A549 (cell line): ENCODE measurements around the gene NPFFR1.
A peak's percentile ranks its signal among the peaks of the same experiment; 100 is the strongest.

ENCODE experiments used
- BCL3 ChIP-seq: fragments of >200 bp; sonication (Bioruptor Twin); formaldehyde crosslinking; IDR thresholded peaks from 3 replicates; pipeline ENCODE4 v1.6.1; 2016
- CTCF ChIP-seq: fragments of >200 bp; sonication (Bioruptor Twin); formaldehyde crosslinking; IDR thresholded peaks from 3 replicates; pipeline ENCODE4 v1.5.1; 2016
- FOSL2 ChIP-seq, 2 experiments: fragments of 450-650 bp in 1 of 2; fragments of >200 bp in 1 of 2; sonication (Bioruptor Twin) in 1 of 2; formaldehyde crosslinking; IDR thresholded peaks; 2 replicates each; pipeline versions ENCODE4 v1.5.0 to v1.6.1; 2016 to 2020; ENCODE audit warnings: mild to moderate bottlenecking in 1 of 2, moderate library complexity in 1 of 2
- HDAC2 ChIP-seq: fragments of 200-600 bp; sonication (generic); IDR thresholded peaks from 2 replicates; pipeline ENCODE4 v1.6.1; 2016
- HOXB5 ChIP-seq: fragments of 250-450 bp; sonication (Bioruptor Pico); IDR thresholded peaks from 2 replicates; pipeline ENCODE4 v1.5.0; 2020; ENCODE audit warnings: mild to moderate bottlenecking, moderate library complexity
- KDM1A ChIP-seq: fragments of 200-600 bp; sonication (generic); IDR thresholded peaks from 2 replicates; pipeline ENCODE4 v1.6.1; 2016; ENCODE audit warnings: low read depth, mild to moderate bottlenecking
- POLR2A ChIP-seq: IDR thresholded peaks from 2 replicates; pipeline ENCODE4 v1.6.1; 2012; ENCODE audit warnings: mild to moderate bottlenecking, low read length
- RFX5 ChIP-seq: fragments of 450-650 bp; IDR thresholded peaks from 2 replicates; pipeline ENCODE4 v1.7.1; 2014; ENCODE audit warnings: antibody characterized with exemption, mild to moderate bottlenecking, moderate library complexity
- SMC3 ChIP-seq: fragments of >200 bp; sonication (Bioruptor Twin); formaldehyde crosslinking; IDR thresholded peaks from 3 replicates; pipeline ENCODE4 v1.6.1; 2018; ENCODE audit warnings: inconsistent platforms
- SREBF2 ChIP-seq: fragments of 450-650 bp; IDR thresholded peaks from 2 replicates; pipeline ENCODE4 v1.6.1; 2014; ENCODE audit warnings: mild to moderate bottlenecking, moderate library complexity
- TF ChIP-seq, protein P1 (sequence below): IDR thresholded peaks from 2 replicates; pipeline ENCODE4 v1.6.1; 2012; ENCODE audit warnings: low read depth, borderline replicate concordance
- TF ChIP-seq, protein P2 (sequence below): fragments of 200-600 bp; sonication (generic); IDR thresholded peaks from 2 replicates; pipeline ENCODE4 v1.6.1; 2016; ENCODE audit warnings: antibody characterized with exemption, mild to moderate bottlenecking, moderate library complexity

DNA sequence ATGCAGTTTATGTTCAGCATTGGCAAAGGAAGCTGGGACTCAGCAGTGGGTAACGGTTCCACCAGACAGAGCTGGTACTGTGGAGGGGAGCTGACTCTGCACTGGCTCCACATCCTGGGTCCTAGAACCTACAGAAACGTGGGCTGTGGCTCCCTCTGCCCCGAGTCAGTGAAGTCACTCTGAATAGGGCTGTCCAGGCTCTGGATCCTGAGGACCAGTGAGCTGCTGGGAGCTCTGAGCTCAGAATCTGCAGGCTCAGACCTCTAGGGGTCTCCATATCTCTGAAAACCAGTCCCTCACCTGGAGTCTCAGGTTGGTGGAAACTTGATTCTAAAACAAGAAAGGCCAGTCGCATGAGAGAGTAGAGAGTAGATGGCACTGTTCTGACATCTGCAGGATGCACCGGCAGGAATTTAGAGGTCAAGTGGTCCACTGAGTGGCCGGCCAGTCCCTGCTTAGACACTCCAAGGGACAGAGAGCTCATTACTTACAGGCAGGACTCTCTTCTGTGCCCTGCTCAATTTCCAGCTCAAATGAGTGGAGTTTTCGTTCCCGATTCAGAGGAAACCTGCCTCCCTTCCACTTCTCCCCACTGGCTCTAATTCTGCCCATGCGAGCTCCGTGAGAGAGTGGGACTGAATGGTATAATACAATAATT, 18.6 kb downstream of the NPFFR1 start:
- TF ChIP-seq, protein P1, sequence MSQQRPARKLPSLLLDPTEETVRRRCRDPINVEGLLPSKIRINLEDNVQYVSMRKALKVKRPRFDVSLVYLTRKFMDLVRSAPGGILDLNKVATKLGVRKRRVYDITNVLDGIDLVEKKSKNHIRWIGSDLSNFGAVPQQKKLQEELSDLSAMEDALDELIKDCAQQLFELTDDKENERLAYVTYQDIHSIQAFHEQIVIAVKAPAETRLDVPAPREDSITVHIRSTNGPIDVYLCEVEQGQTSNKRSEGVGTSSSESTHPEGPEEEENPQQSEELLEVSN = no peak
- TF ChIP-seq CTCF (peak; percentile 18; the same call in 2 of the 3 replicates), KDM1A (no peak), HDAC2 (no peak), SMC3 (no peak), RFX5 (no peak), BCL3 (no peak), POLR2A (no peak), FOSL2 (IDR thresholded peaks at IDR 0.05) (no peak), FOSL2 (CRISPR knock-in tag; IDR thresholded peaks at IDR 0.05) (no peak), HOXB5 (CRISPR knock-in tag) (no peak), SREBF2 (no peak)
- TF ChIP-seq, protein P2, sequence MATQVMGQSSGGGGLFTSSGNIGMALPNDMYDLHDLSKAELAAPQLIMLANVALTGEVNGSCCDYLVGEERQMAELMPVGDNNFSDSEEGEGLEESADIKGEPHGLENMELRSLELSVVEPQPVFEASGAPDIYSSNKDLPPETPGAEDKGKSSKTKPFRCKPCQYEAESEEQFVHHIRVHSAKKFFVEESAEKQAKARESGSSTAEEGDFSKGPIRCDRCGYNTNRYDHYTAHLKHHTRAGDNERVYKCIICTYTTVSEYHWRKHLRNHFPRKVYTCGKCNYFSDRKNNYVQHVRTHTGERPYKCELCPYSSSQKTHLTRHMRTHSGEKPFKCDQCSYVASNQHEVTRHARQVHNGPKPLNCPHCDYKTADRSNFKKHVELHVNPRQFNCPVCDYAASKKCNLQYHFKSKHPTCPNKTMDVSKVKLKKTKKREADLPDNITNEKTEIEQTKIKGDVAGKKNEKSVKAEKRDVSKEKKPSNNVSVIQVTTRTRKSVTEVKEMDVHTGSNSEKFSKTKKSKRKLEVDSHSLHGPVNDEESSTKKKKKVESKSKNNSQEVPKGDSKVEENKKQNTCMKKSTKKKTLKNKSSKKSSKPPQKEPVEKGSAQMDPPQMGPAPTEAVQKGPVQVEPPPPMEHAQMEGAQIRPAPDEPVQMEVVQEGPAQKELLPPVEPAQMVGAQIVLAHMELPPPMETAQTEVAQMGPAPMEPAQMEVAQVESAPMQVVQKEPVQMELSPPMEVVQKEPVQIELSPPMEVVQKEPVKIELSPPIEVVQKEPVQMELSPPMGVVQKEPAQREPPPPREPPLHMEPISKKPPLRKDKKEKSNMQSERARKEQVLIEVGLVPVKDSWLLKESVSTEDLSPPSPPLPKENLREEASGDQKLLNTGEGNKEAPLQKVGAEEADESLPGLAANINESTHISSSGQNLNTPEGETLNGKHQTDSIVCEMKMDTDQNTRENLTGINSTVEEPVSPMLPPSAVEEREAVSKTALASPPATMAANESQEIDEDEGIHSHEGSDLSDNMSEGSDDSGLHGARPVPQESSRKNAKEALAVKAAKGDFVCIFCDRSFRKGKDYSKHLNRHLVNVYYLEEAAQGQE = no peak
